ENCODE results near the gene TBC1D2. TPM values are rescaled to one million over a fixed set of nuclear protein-coding genes. Genes with fewer than 3 reads are reported as not detected.

TBC1D2 gene
- total and polyA plus RNA-seq, 2 donors (not counting 1 experiment from before 2014, with no cell fraction given), result 7.5 to 24.9 TPM

DNA sequence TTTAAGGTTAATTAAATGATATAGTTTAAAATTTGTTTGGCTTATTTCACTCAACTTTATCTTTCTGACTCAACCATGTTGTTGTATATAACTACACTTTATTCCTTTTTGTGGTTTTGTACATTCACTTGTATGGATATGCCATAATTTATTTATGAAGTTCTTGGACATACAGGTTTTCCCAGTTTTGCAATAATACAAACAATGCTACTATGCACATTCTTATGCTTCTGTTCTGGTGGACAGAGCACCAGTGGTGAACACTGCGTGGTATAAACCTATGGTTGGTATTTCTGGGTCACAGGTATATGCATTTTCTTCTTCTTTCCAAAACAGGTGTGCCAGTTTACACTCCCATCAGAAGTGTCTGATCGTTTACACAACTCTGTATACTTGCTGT, 100.8 kb downstream of the TBC1D2 start:
- H3K79me2 ChIP-seq (ENCODE audit: control insufficient read depth, insufficient read depth, low read length), result no peaks in the 10 kb centered on the region
- H3K27ac ChIP-seq (ENCODE audit: insufficient read depth, low read length), result no peak overlapping the region
- H3K27me3 ChIP-seq (ENCODE audit: control insufficient read depth, insufficient read depth, low read length), result peaks cover 4% of the 10 kb centered on the region
- no peak overlapping the region for H3K4me3 ChIP-seq (replicated peaks in 1 of 4; ENCODE audit: control extremely low read depth in 1 of 4, insufficient read depth in 1 of 4, low read depth in 3 of 4, low read length in 4 of 4)
- no peak for TF ChIP-seq EZH2 (IDR thresholded peaks at IDR 0.05; ENCODE audit: low read length, missing control alignments)
- TF ChIP-seq, protein P1, sequence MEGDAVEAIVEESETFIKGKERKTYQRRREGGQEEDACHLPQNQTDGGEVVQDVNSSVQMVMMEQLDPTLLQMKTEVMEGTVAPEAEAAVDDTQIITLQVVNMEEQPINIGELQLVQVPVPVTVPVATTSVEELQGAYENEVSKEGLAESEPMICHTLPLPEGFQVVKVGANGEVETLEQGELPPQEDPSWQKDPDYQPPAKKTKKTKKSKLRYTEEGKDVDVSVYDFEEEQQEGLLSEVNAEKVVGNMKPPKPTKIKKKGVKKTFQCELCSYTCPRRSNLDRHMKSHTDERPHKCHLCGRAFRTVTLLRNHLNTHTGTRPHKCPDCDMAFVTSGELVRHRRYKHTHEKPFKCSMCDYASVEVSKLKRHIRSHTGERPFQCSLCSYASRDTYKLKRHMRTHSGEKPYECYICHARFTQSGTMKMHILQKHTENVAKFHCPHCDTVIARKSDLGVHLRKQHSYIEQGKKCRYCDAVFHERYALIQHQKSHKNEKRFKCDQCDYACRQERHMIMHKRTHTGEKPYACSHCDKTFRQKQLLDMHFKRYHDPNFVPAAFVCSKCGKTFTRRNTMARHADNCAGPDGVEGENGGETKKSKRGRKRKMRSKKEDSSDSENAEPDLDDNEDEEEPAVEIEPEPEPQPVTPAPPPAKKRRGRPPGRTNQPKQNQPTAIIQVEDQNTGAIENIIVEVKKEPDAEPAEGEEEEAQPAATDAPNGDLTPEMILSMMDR (conservative IDR thresholded peaks at IDR 0.05 in 1 of 2, IDR thresholded peaks at IDR 0.05 in 1 of 2; ENCODE audit: low read depth in 1 of 2, low read length in 2 of 2), result no peak
- H3K36me3 ChIP-seq (ENCODE audit: control insufficient read depth, insufficient read depth, low read length), result no peaks in the 10 kb centered on the region
- H3K9ac ChIP-seq (ENCODE audit: insufficient read depth, low read length), result no peak overlapping the region
- no peak for DNase-seq (ENCODE audit: low read depth in 2 of 2)
- H3K9me3 ChIP-seq (ENCODE audit: control insufficient read depth, insufficient read depth, low read depth, low read length), result no peaks in the 10 kb centered on the region
- H2AFZ ChIP-seq (ENCODE audit: low read length), result no peak overlapping the region
- no peak overlapping the region for H3K4me2 ChIP-seq (ENCODE audit: extremely low read depth, insufficient read depth, low read length)
- no peaks in the 10 kb centered on the region for H4K20me1 ChIP-seq (ENCODE audit: control insufficient read depth, extremely low read depth, insufficient read depth, low read length)
- no peaks in the 10 kb centered on the region for H3K4me1 ChIP-seq (ENCODE audit: control insufficient read depth, extremely low read depth, insufficient read depth, low read length)

DNA sequence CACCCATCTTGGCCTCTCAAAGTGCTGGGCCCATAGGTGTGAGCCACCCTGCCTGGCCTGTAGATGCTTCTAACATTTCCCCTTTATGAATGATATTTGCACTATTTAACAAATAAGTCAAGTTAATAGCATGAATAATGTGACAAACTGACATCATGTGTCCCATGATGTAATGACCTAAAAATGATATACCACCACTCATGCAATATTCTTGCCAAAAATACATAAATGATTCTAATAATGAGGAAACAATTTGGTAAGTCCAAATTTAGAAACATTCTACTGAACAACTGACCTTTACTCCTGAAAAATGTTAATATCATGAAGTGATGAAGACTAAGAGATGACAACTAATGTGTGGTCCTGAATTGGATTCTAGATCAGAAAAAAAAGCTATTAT, 102.9 kb downstream of the TBC1D2 start:
- H4K20me1 ChIP-seq (ENCODE audit: control insufficient read depth, extremely low read depth, insufficient read depth, low read length), result no peaks in the 10 kb centered on the region
- H3K27me3 ChIP-seq (ENCODE audit: control insufficient read depth, insufficient read depth, low read length), result peaks cover 4% of the 10 kb centered on the region
- no peak overlapping the region for H3K9ac ChIP-seq (ENCODE audit: insufficient read depth, low read length)
- no peak overlapping the region for H3K4me3 ChIP-seq (replicated peaks in 1 of 4; ENCODE audit: control extremely low read depth in 1 of 4, insufficient read depth in 1 of 4, low read depth in 3 of 4, low read length in 4 of 4)
- H3K4me2 ChIP-seq (ENCODE audit: extremely low read depth, insufficient read depth, low read length), result no peak overlapping the region
- DNase-seq (ENCODE audit: low read depth in 2 of 2), result no peak
- H2AFZ ChIP-seq (ENCODE audit: low read length), result no peak overlapping the region
- no peaks in the 10 kb centered on the region for H3K4me1 ChIP-seq (ENCODE audit: control insufficient read depth, extremely low read depth, insufficient read depth, low read length)
- H3K27ac ChIP-seq (ENCODE audit: insufficient read depth, low read length), result no peak overlapping the region
- H3K79me2 ChIP-seq (ENCODE audit: control insufficient read depth, insufficient read depth, low read length), result no peaks in the 10 kb centered on the region
- no peaks in the 10 kb centered on the region for H3K9me3 ChIP-seq (ENCODE audit: control insufficient read depth, insufficient read depth, low read depth, low read length)
- TF ChIP-seq EZH2 (IDR thresholded peaks at IDR 0.05; ENCODE audit: low read length, missing control alignments), result no peak
- TF ChIP-seq, protein P1 (conservative IDR thresholded peaks at IDR 0.05 in 1 of 2, IDR thresholded peaks at IDR 0.05 in 1 of 2; ENCODE audit: low read depth in 1 of 2, low read length in 2 of 2), result no peak
- H3K36me3 ChIP-seq (ENCODE audit: control insufficient read depth, insufficient read depth, low read length), result no peaks in the 10 kb centered on the region

DNA sequence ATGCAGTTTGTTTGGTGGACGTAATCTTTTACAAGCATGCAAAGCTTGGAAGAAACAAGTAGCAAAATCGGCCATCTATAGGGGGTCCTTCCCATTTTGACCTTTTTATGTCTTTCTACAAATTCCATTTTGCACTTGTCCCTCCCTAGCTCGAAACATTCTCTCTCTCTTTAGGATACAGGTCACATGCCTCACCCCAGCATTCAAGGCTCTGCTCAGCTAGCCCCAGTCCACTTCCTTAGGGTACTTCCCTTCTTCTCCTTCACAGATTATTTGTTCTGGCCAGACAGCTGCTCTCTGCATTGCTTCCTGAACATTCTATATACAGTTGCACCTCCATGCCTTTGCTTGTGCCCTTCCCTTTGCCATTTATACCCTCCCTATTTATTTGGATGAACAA, 104.7 kb downstream of the TBC1D2 start:
- Histone ChIP-seq H4K20me1 (ENCODE audit: control insufficient read depth, extremely low read depth, insufficient read depth, low read length) (no peaks in the 10 kb centered on the region), H3K27me3 (ENCODE audit: control insufficient read depth, insufficient read depth, low read length) (peaks cover 4% of the 10 kb centered on the region), H3K79me2 (ENCODE audit: control insufficient read depth, insufficient read depth, low read length) (no peaks in the 10 kb centered on the region), H3K36me3 (ENCODE audit: control insufficient read depth, insufficient read depth, low read length) (no peaks in the 10 kb centered on the region), H3K9me3 (ENCODE audit: control insufficient read depth, insufficient read depth, low read depth, low read length) (no peaks in the 10 kb centered on the region), H3K27ac (ENCODE audit: insufficient read depth, low read length) (no peak overlapping the region), H3K4me3 (replicated peaks in 1 of 4; ENCODE audit: control extremely low read depth in 1 of 4, insufficient read depth in 1 of 4, low read depth in 3 of 4, low read length in 4 of 4) (no peak overlapping the region), H2AFZ (ENCODE audit: low read length) (no peak overlapping the region), H3K4me1 (ENCODE audit: control insufficient read depth, extremely low read depth, insufficient read depth, low read length) (no peaks in the 10 kb centered on the region), H3K9ac (ENCODE audit: insufficient read depth, low read length) (no peak overlapping the region), H3K4me2 (ENCODE audit: extremely low read depth, insufficient read depth, low read length) (no peak overlapping the region)
- no peak for TF ChIP-seq EZH2 (IDR thresholded peaks at IDR 0.05; ENCODE audit: low read length, missing control alignments)
- TF ChIP-seq, protein P1 (conservative IDR thresholded peaks at IDR 0.05 in 1 of 2, IDR thresholded peaks at IDR 0.05 in 1 of 2; ENCODE audit: low read depth in 1 of 2, low read length in 2 of 2), result no peak
- DNase-seq (ENCODE audit: low read depth in 2 of 2), result no peak

Measured in fibroblast of lung (primary cell).